ENCODE data around the gene SCGB1C2.

GRCh38 chr17:149897-150584, 12.7 kb downstream of the SCGB1C2 start:
- no peak for TF ChIP-seq CTCF (conservative IDR thresholded peaks at IDR 0.05 in 1 of 2, IDR thresholded peaks at IDR 0.05 in 1 of 2; ENCODE audit: extremely low read depth in 1 of 2, insufficient read depth in 1 of 2, low read depth in 1 of 2, low read length in 2 of 2)
- no peak for TF ChIP-seq EZH2 (IDR thresholded peaks at IDR 0.05; ENCODE audit: borderline replicate concordance, low read length)

Data from mammary epithelial cell (primary cell).